Rectal smooth muscle tissue (tissue), 1 donor: ENCODE measurements around the gene PRPSAP2.

Experiments
- H3K27ac ChIP-seq: one replicate; pipeline ENCODE4 v1.7.0; 2013; ENCODE audit warnings: low read depth, low read length, inconsistent platforms
- H3K27me3 ChIP-seq: one replicate; pipeline ENCODE4 v1.7.0; 2013; ENCODE audit warnings: low read length; ENCODE audit not compliant: control insufficient read depth, insufficient read depth
- H3K36me3 ChIP-seq: one replicate; pipeline ENCODE4 v1.7.0; 2013; ENCODE audit warnings: low read length; ENCODE audit not compliant: control insufficient read depth, insufficient read depth
- H3K4me1 ChIP-seq: one replicate; pipeline ENCODE4 v1.7.0; 2013; ENCODE audit warnings: low read length; ENCODE audit not compliant: control insufficient read depth, insufficient read depth
- H3K4me3 ChIP-seq: one replicate; pipeline ENCODE4 v1.7.0; 2013; ENCODE audit warnings: low read length
- H3K9ac ChIP-seq: one replicate; pipeline ENCODE4 v1.7.0; 2013; ENCODE audit warnings: low read length

PRPSAP2 gene

GRCh38 chr17:18968945-18969887 lies 111.3 kb downstream of the PRPSAP2 start:
- no peak overlapping the region for H3K27ac ChIP-seq
- no peaks in the 10 kb centered on the region for H3K4me1 ChIP-seq
- H3K4me3 ChIP-seq: no peak overlapping the region
- H3K36me3 ChIP-seq: no peaks in the 10 kb centered on the region
- H3K9ac ChIP-seq: no peak overlapping the region
- H3K27me3 ChIP-seq: no peaks in the 10 kb centered on the region

- no peak overlapping the region for H3K4me3 ChIP-seq
- H3K4me1 ChIP-seq: no peaks in the 10 kb centered on the region
- H3K27me3 ChIP-seq: no peaks in the 10 kb centered on the region
- no peak overlapping the region for H3K9ac ChIP-seq
- no peaks in the 10 kb centered on the region for H3K36me3 ChIP-seq
- no peak overlapping the region for H3K27ac ChIP-seq
Measured at GRCh38 chr17:18970582-18971480, 112.9 kb downstream of the PRPSAP2 start.

- Histone ChIP-seq H3K27ac (no peak overlapping the region), H3K36me3 (peaks cover under 1% of the 10 kb centered on the region), H3K9ac (no peak overlapping the region), H3K4me3 (no peak overlapping the region), H3K27me3 (no peaks in the 10 kb centered on the region), H3K4me1 (no peaks in the 10 kb centered on the region)
Measured at GRCh38 chr17:18971801-18972200, 113.9 kb downstream of the PRPSAP2 start.

- Histone ChIP-seq H3K27ac (no peak overlapping the region), H3K27me3 (no peaks in the 10 kb centered on the region), H3K9ac (no peak overlapping the region), H3K4me3 (no peak overlapping the region), H3K36me3 (peaks cover 12% of the 10 kb centered on the region), H3K4me1 (no peaks in the 10 kb centered on the region)
Measured at GRCh38 chr17:18974407-18975149, 116.6 kb downstream of the PRPSAP2 start.

- no peaks in the 10 kb centered on the region for H3K27me3 ChIP-seq
- no peak overlapping the region for H3K9ac ChIP-seq
- H3K36me3 ChIP-seq: peaks cover 12% of the 10 kb centered on the region
- no peak overlapping the region for H3K4me3 ChIP-seq
- H3K27ac ChIP-seq: no peak overlapping the region
- H3K4me1 ChIP-seq: no peaks in the 10 kb centered on the region
Measured at GRCh38 chr17:18975597-18975996, 117.7 kb downstream of the PRPSAP2 start.

- Histone ChIP-seq H3K27ac (no peak overlapping the region), H3K4me3 (no peak overlapping the region), H3K27me3 (no peaks in the 10 kb centered on the region), H3K4me1 (no peaks in the 10 kb centered on the region), H3K36me3 (peaks cover 12% of the 10 kb centered on the region), H3K9ac (no peak overlapping the region)
Measured at GRCh38 chr17:18976201-18976600, 118.3 kb downstream of the PRPSAP2 start.

- H3K4me3 ChIP-seq: no peak overlapping the region
- H3K36me3 ChIP-seq: peaks cover 12% of the 10 kb centered on the region
- H3K27ac ChIP-seq: no peak overlapping the region
- H3K9ac ChIP-seq: peak overlapping the region; percentile 27
- no peaks in the 10 kb centered on the region for H3K4me1 ChIP-seq
- H3K27me3 ChIP-seq: no peaks in the 10 kb centered on the region
Measured at GRCh38 chr17:18977021-18977420, 119.1 kb downstream of the PRPSAP2 start.

GRCh38 chr17:18977646-18978045 lies 119.7 kb downstream of the PRPSAP2 start:
- Histone ChIP-seq H3K27ac (no peak overlapping the region), H3K4me3 (no peak overlapping the region), H3K27me3 (no peaks in the 10 kb centered on the region), H3K9ac (no peak overlapping the region), H3K4me1 (no peaks in the 10 kb centered on the region), H3K36me3 (peaks cover 12% of the 10 kb centered on the region)

GRCh38 chr17:18978050-18978449 lies 120.1 kb downstream of the PRPSAP2 start:
- H3K4me3 ChIP-seq: no peak overlapping the region
- H3K27me3 ChIP-seq: no peaks in the 10 kb centered on the region
- H3K27ac ChIP-seq: no peak overlapping the region
- no peaks in the 10 kb centered on the region for H3K4me1 ChIP-seq
- H3K9ac ChIP-seq: no peak overlapping the region
- H3K36me3 ChIP-seq: peaks cover 12% of the 10 kb centered on the region

- H3K4me3 ChIP-seq: no peak overlapping the region
- H3K9ac ChIP-seq: no peak overlapping the region
- peaks cover 12% of the 10 kb centered on the region for H3K36me3 ChIP-seq
- no peaks in the 10 kb centered on the region for H3K4me1 ChIP-seq
- H3K27ac ChIP-seq: no peak overlapping the region
- H3K27me3 ChIP-seq: no peaks in the 10 kb centered on the region
Measured at GRCh38 chr17:18978655-18979054, 120.7 kb downstream of the PRPSAP2 start.
